BE2C (cell line): ENCODE results near the gene OR6K6.

Experiments
- DNase-seq: peaks from one replicate; pipeline ENCODE4 v3.0.0-alpha.2; 2020
- H3K27me3 ChIP-seq: fragments of 250-450 bp; sonication (Bioruptor Pico); 2 replicates; pipeline ENCODE4 v1.5.1; 2020; ENCODE audit warnings: mild to moderate bottlenecking
- H3K36me3 ChIP-seq: fragments of 250-450 bp; sonication (Bioruptor Pico); 2 replicates; pipeline ENCODE4 v1.5.1; 2020; ENCODE audit warnings: mild to moderate bottlenecking
- H3K4me1 ChIP-seq: fragments of 250-450 bp; sonication (Bioruptor Pico); 2 replicates; pipeline ENCODE4 v1.5.1; 2020
- H3K4me3 ChIP-seq: 2 replicates; pipeline ENCODE4 v1.5.1; 2011; ENCODE audit warnings: low read depth, low read length
- H3K9me3 ChIP-seq: fragments of 250-450 bp; sonication (Bioruptor Pico); 2 replicates; pipeline ENCODE4 v1.5.1; 2020
- TF ChIP-seq, protein P1 (sequence below): IDR thresholded peaks from 2 replicates; pipeline ENCODE4 v1.5.1; 2012; ENCODE audit warnings: mild to moderate bottlenecking, low read depth, low read length

The OR6K6 gene

GRCh38 chr1:158732524-158732923 lies 22.0 kb upstream of the OR6K6 start:
- TF ChIP-seq, protein P1, sequence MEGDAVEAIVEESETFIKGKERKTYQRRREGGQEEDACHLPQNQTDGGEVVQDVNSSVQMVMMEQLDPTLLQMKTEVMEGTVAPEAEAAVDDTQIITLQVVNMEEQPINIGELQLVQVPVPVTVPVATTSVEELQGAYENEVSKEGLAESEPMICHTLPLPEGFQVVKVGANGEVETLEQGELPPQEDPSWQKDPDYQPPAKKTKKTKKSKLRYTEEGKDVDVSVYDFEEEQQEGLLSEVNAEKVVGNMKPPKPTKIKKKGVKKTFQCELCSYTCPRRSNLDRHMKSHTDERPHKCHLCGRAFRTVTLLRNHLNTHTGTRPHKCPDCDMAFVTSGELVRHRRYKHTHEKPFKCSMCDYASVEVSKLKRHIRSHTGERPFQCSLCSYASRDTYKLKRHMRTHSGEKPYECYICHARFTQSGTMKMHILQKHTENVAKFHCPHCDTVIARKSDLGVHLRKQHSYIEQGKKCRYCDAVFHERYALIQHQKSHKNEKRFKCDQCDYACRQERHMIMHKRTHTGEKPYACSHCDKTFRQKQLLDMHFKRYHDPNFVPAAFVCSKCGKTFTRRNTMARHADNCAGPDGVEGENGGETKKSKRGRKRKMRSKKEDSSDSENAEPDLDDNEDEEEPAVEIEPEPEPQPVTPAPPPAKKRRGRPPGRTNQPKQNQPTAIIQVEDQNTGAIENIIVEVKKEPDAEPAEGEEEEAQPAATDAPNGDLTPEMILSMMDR: no peak
- Histone ChIP-seq H3K9me3 (no peaks in the 10 kb centered on the region), H3K4me1 (no peaks in the 10 kb centered on the region), H3K4me3 (no peak overlapping the region), H3K27me3 (no peaks in the 10 kb centered on the region), H3K36me3 (no peaks in the 10 kb centered on the region)
- no peak for DNase-seq

- Histone ChIP-seq H3K4me1 (no peaks in the 10 kb centered on the region), H3K9me3 (no peaks in the 10 kb centered on the region), H3K36me3 (no peaks in the 10 kb centered on the region), H3K27me3 (no peaks in the 10 kb centered on the region), H3K4me3 (no peak overlapping the region)
- TF ChIP-seq, protein P1: no peak
- no peak for DNase-seq
Measured at GRCh38 chr1:158735848-158736247, 18.7 kb upstream of the OR6K6 start.

DNA sequence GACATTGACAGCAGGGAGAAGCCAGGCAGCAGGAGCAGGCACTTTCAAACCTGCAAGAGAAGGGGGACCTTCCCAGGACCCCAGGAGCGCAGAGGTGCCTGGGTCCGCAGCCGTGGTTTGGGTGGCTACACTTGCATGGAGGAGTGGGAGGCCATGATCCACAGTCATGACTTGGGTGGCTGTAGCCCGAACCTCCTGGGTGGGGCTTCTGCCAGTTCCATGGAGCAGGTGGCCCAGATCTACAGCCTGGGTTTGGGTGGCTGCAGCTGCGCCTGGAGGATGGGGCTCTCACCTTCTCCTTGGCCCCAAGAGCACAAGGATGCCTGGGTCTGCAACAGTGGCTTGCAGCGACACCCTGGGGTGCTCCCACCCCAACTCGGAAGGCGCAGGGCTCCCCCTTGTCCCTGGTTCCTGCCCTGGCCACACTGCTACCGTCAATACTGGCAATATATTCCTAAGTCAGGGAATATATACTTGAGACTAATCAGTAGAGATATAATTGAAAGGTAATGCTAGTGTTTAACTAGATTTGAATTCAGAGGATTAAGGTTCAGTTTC lies 2.3 kb upstream of the OR6K6 start:
- Histone ChIP-seq H3K9me3 (no peaks in the 10 kb centered on the region), H3K4me1 (no peaks in the 10 kb centered on the region), H3K27me3 (no peaks in the 10 kb centered on the region), H3K36me3 (no peaks in the 10 kb centered on the region), H3K4me3 (no peak overlapping the region)
- no peak for DNase-seq
- TF ChIP-seq, protein P1: no peak

DNA sequence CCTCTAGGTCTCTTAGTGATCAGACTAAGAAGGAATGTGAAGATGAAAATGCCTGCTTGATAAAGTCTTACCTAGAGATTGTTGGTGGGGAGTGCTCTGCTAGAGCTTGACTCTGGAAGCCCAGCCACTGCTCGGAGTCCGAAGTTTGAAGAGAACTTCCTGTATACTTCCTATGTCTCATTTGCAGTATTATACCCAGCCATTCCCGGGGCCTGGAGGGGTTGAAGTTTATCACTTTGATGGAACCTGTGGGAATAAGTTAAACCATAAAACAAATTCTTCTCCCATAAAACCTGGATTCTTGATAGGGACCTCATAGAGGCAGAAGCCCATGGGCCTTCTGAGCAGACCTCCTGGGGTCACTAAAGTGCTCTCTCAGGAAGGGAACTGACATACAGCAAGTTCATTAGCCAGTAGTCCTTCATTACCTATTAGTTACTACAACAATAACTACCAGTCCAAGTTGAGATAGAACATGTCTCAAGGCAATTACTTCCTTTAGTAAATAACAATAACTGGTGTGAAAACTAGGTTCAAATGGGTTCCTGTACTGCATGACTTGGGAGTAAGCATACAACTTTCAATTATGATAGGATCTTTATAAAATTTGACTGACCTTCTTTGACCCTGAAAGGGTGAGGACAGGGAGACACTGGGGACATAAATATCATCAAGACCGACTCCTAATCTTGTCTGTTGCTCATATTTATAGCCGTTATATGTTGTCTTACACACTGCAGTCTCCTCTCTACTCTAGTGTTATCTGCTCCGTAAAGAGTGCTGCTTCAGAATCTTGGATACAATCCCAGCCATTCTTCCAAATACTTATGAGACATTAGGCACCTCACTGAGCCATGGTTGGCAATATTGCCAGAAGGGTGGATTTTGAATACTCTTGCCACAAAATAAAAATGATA lies 17.7 kb downstream of the OR6K6 start, which contains the start of gene OR6N1:
Gene OR6N1 (minus strand): TSS at position 246 of the 917 bp plus-strand sequence. CDS start 5,513 bp downstream, outside the sequence.
- no peak for DNase-seq
- TF ChIP-seq, protein P1: no peak
- no peaks in the 10 kb centered on the region for H3K36me3 ChIP-seq
- H3K4me1 ChIP-seq: no peaks in the 10 kb centered on the region
- H3K27me3 ChIP-seq: no peaks in the 10 kb centered on the region
- no peaks in the 10 kb centered on the region for H3K9me3 ChIP-seq
- no peak within 1 kb of the TSS for H3K4me3 ChIP-seq

GRCh38 chr1:158781104-158781503 lies 26.6 kb downstream of the OR6K6 start, which contains the start of gene OR6N2:
Gene OR6N2 (minus strand): TSS chr1:158781204. CDS start chr1:158777635, 3,569 bp downstream.
- TF ChIP-seq, protein P1: no peak

GRCh38 chr1:158793604-158794003 lies 39.1 kb downstream of the OR6K6 start:
- Histone ChIP-seq H3K4me3 (no peak overlapping the region), H3K4me1 (no peaks in the 10 kb centered on the region), H3K36me3 (no peaks in the 10 kb centered on the region), H3K27me3 (no peaks in the 10 kb centered on the region), H3K9me3 (no peaks in the 10 kb centered on the region)
- no peak for DNase-seq
- TF ChIP-seq, protein P1: no peak

More at GRCh38 chr1:158781104-158781503, 26.6 kb downstream of the OR6K6 start, which contains the start of gene OR6N2:
- DNase-seq: no peak
- H3K4me1 ChIP-seq: no peaks in the 10 kb centered on the region
- H3K27me3 ChIP-seq: no peaks in the 10 kb centered on the region
- no peak within 1 kb of the TSS for H3K4me3 ChIP-seq
- H3K9me3 ChIP-seq: no peaks in the 10 kb centered on the region
- H3K36me3 ChIP-seq: no peaks in the 10 kb centered on the region
